ENCODE data around the gene OXSM. TPM values are rescaled to one million over a fixed set of nuclear protein-coding genes. Genes with fewer than 3 reads are reported as not detected.

OXSM gene
- total RNA-seq, 4 donors from 2014 or later = 7.2 to 192 (median 14.0) TPM

DNA sequence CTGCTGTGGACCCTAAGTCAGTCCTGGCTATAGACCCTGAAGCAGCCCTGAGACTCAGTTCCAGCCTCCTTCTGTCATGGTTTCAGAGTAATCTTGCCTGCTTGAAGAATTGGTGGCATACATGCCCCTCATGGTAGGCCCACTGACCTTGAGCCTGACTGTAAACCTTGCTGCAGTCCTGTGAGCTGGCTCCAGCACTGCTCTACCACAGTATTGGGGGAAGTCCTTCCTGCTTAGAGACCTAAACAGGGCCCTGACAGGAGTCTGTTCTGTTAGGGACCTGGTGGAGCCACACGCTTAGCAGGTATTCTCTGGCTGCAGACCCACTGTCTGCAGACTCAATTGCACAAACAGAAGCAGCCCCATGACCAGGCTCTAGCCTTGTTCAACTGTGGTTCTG lies 47.1 kb downstream of the OXSM start:
- H3K27ac ChIP-seq = no peak overlapping the region
- no peak for DNase-seq
- no peaks in the 10 kb centered on the region for H3K36me3 ChIP-seq
- H3K4me3 ChIP-seq = no peak overlapping the region
- no peaks in the 10 kb centered on the region for H3K27me3 ChIP-seq
- H3K4me1 ChIP-seq = no peaks in the 10 kb centered on the region
- TF ChIP-seq CTCF (IDR thresholded peaks at IDR 0.05) = no peak
- no peak for TF ChIP-seq POLR2A (IDR thresholded peaks at IDR 0.05)
- no peaks in the 10 kb centered on the region for H3K9me3 ChIP-seq

DNA sequence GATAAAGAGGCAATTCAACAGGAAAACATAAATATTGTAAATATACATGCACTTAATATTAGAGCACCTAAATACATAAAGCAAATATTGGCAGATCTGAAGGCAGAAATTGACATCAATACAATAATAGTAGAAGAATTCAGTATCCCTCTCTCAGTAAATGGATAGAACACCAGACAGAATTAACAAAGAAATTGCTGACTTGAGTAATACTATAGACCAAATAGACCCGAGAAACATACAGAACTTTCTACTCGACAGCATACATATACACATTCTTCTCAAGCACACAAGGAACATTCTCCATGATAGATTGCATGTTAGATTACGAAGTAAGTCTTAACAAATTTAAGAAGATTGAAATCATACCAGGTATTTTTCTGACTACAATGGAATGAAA lies 50.2 kb downstream of the OXSM start:
- H3K9me3 ChIP-seq = no peaks in the 10 kb centered on the region
- H3K27ac ChIP-seq = no peak overlapping the region
- no peaks in the 10 kb centered on the region for H3K4me1 ChIP-seq
- no peaks in the 10 kb centered on the region for H3K27me3 ChIP-seq
- TF ChIP-seq CTCF (IDR thresholded peaks at IDR 0.05) = no peak
- no peak for TF ChIP-seq POLR2A (IDR thresholded peaks at IDR 0.05)
- no peaks in the 10 kb centered on the region for H3K36me3 ChIP-seq
- no peak for DNase-seq
- no peak overlapping the region for H3K4me3 ChIP-seq

- no peaks in the 10 kb centered on the region for H3K4me1 ChIP-seq
- H3K27me3 ChIP-seq = no peaks in the 10 kb centered on the region
- H3K36me3 ChIP-seq = no peaks in the 10 kb centered on the region
- no peak overlapping the region for H3K27ac ChIP-seq
- TF ChIP-seq CTCF (IDR thresholded peaks at IDR 0.05) (peak in 1 of 6 experiments; percentile 5), POLR2A (IDR thresholded peaks at IDR 0.05) (no peak)
- no peaks in the 10 kb centered on the region for H3K9me3 ChIP-seq
- no peak for DNase-seq
- no peak overlapping the region for H3K4me3 ChIP-seq
These were observed 53.4 kb downstream of the OXSM start for GRCh38 chr3:25843332-25843731.

Other genes starting within 250 kb of the OXSM start
- 100 to 1,000 TPM in 1 of 4 donors, 10 to 100 TPM in 3; 70.4 to 198 (median 73.8) TPM for gene TOP2B, start 125.2 kb upstream of the OXSM start, total RNA-seq
- 100 to 1,000 TPM in 1 of 4 donors, 10 to 100 TPM in 3; 32.9 to 101 (median 46.4) TPM for gene NGLY1, start 6.6 kb upstream of the OXSM start, total RNA-seq